Breast epithelium (tissue), 3 donors: ENCODE data around the gene FAM78A.

Experiments used
- CTCF ChIP-seq, 3 donors: fragments of 450-650 bp; IDR thresholded peaks; one replicate each; pipeline ENCODE4 v1.5.1; 2016 to 2017; ENCODE audit warnings: antibody characterized with exemption in 3 of 3, mild to moderate bottlenecking in 3 of 3, moderate library complexity in 3 of 3
- POLR2A ChIP-seq: fragments of 450-650 bp; IDR thresholded peaks from one replicate; pipeline ENCODE4 v1.6.1; 2016; ENCODE audit warnings: antibody characterized with exemption, mild to moderate bottlenecking, moderate library complexity
- POLR2AphosphoS5 ChIP-seq, 3 donors: sonication (generic); formaldehyde crosslinking; IDR thresholded peaks; one replicate each; pipeline ENCODE4 v1.6.1; 2017; ENCODE audit warnings: antibody characterized with exemption in 3 of 3

DNA sequence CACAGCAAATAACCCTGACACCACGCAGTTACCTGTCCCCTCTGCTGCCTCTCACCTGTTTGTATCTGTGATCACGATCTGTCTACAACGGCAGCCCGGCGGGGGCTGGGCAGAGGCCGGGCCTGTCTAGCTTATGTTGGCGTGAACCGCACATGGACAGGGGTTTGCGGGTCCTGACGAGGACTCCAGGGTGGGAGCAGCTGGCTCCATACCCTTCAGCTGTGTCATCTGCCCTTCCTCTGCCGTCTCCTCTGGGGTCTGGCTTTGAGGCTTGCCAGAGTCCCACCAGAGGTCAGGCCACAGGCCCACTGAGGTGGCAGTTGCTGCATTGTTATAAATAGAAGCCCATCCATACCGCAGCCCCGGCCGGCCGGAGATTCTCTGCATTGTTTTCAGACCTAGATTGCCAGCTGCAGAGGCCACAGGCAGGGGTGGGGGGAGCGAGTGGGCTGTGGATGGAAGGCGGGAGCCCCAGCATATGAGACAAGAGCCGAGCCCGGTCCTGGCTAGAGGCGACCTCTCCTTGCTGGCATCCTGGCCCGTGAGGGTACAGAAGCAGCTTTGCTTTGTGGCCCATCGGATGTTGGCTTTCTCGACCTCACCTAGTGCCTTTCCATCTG, 37.8 kb downstream of the FAM78A start:
- TF ChIP-seq CTCF (IDR thresholded peaks at IDR 0.05) (no peak), POLR2AphosphoS5 (IDR thresholded peaks at IDR 0.05) (no peak), POLR2A (no peak)
